ENCODE results near the gene KCND3.
A peak's percentile ranks its signal among the peaks of the same experiment; 100 is the strongest.

The KCND3 gene

DNA sequence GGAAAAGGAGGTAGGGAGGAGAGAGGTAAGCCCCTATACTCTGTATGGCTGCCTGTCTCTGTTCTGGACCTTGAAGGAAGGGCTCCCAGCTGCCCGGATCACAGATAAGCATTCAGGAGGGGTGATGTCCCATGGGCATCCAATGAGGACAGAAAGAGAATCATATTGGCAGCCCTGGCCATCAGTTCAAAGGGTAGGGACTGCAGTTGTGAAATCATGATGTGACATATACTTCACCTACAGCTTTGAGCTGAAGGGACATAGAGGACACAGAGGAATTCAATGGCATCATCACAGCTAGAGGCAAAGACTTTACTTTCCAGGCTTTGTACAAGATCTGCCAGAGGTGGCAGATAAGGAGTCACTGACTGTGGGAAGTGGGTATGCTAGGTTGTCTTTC is 212.2 kb downstream of the KCND3 start:
- H3K4me1 ChIP-seq (ENCODE audit: control insufficient read depth, insufficient read depth, low read length) = peaks cover 10% of the 10 kb centered on the region
- WGBS, 2 experiments = 91 to 96% methylated on average over 1 of the region's 1 CpG
- no peak overlapping the region for H3K27ac ChIP-seq (ENCODE audit: insufficient read depth, low read depth, low read length, poor library complexity, severe bottlenecking)
- no peaks in the 10 kb centered on the region for H3K9me3 ChIP-seq (ENCODE audit: control insufficient read depth, low read length)
- no peaks in the 10 kb centered on the region for H3K27me3 ChIP-seq (ENCODE audit: control insufficient read depth, insufficient read depth, low read length, poor library complexity, severe bottlenecking)
- no peak overlapping the region for H3K4me3 ChIP-seq (ENCODE audit: insufficient read depth, low read depth, low read length)
- no peaks in the 10 kb centered on the region for H3K36me3 ChIP-seq (ENCODE audit: control insufficient read depth, insufficient read depth, low read length)

- Histone ChIP-seq H3K27ac (ENCODE audit: insufficient read depth, low read depth, low read length, poor library complexity, severe bottlenecking) (no peak overlapping the region), H3K9me3 (ENCODE audit: control insufficient read depth, low read length) (no peaks in the 10 kb centered on the region), H3K36me3 (ENCODE audit: control insufficient read depth, insufficient read depth, low read length) (no peaks in the 10 kb centered on the region), H3K4me1 (ENCODE audit: control insufficient read depth, insufficient read depth, low read length) (peaks cover 10% of the 10 kb centered on the region), H3K27me3 (ENCODE audit: control insufficient read depth, insufficient read depth, low read length, poor library complexity, severe bottlenecking) (no peaks in the 10 kb centered on the region), H3K4me3 (ENCODE audit: insufficient read depth, low read depth, low read length) (no peak overlapping the region)
- WGBS, 2 experiments = 89 to 97% methylated on average over 8 of the region's 8 CpGs
These were observed 212.6 kb downstream of the KCND3 start for GRCh38 chr1:111776861-111777260.

DNA sequence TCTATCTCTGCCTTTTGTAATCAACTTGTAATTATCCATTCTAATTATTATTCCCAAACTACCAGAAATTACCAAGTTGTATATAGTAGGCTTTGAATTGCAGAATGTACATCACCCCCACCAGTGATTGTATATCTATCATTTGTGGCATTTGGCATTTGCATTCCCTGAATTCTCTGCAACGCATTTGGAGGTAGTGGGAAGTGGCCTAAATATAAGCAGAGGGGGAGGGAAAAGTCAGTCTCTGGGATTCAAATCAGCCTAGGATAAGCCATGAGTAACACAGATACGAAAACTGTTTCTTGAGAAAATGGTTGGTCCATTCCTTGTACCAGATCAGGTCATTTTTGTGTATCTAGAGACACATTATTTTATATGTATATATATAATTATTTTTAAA is 213.1 kb downstream of the KCND3 start:
- 76 to 95% methylated on average over 2 of the region's 2 CpGs for WGBS, 2 experiments
- H3K27me3 ChIP-seq (ENCODE audit: control insufficient read depth, insufficient read depth, low read length, poor library complexity, severe bottlenecking) = no peaks in the 10 kb centered on the region
- no peak overlapping the region for H3K4me3 ChIP-seq (ENCODE audit: insufficient read depth, low read depth, low read length)
- H3K9me3 ChIP-seq (ENCODE audit: control insufficient read depth, low read length) = no peaks in the 10 kb centered on the region
- H3K36me3 ChIP-seq (ENCODE audit: control insufficient read depth, insufficient read depth, low read length) = no peaks in the 10 kb centered on the region
- peaks cover 10% of the 10 kb centered on the region for H3K4me1 ChIP-seq (ENCODE audit: control insufficient read depth, insufficient read depth, low read length)
- H3K27ac ChIP-seq (ENCODE audit: insufficient read depth, low read depth, low read length, poor library complexity, severe bottlenecking) = no peak overlapping the region

GRCh38 chr1:111775966-111776365 is 213.5 kb downstream of the KCND3 start:
- Histone ChIP-seq H3K4me3 (ENCODE audit: insufficient read depth, low read depth, low read length) (no peak overlapping the region), H3K27ac (ENCODE audit: insufficient read depth, low read depth, low read length, poor library complexity, severe bottlenecking) (peak overlapping the region; percentile 42), H3K4me1 (ENCODE audit: control insufficient read depth, insufficient read depth, low read length) (peaks cover 10% of the 10 kb centered on the region), H3K9me3 (ENCODE audit: control insufficient read depth, low read length) (no peaks in the 10 kb centered on the region), H3K36me3 (ENCODE audit: control insufficient read depth, insufficient read depth, low read length) (no peaks in the 10 kb centered on the region), H3K27me3 (ENCODE audit: control insufficient read depth, insufficient read depth, low read length, poor library complexity, severe bottlenecking) (no peaks in the 10 kb centered on the region)
- WGBS, 2 experiments = 78 to 83% methylated on average over 9 of the region's 9 CpGs

- Histone ChIP-seq H3K27me3 (ENCODE audit: control insufficient read depth, insufficient read depth, low read length, poor library complexity, severe bottlenecking) (no peaks in the 10 kb centered on the region), H3K4me3 (ENCODE audit: insufficient read depth, low read depth, low read length) (no peak overlapping the region), H3K4me1 (ENCODE audit: control insufficient read depth, insufficient read depth, low read length) (peaks cover 2% of the 10 kb centered on the region), H3K9me3 (ENCODE audit: control insufficient read depth, low read length) (no peaks in the 10 kb centered on the region), H3K27ac (ENCODE audit: insufficient read depth, low read depth, low read length, poor library complexity, severe bottlenecking) (no peak overlapping the region), H3K36me3 (ENCODE audit: control insufficient read depth, insufficient read depth, low read length) (peaks cover 13% of the 10 kb centered on the region)
- 89 to 91% methylated on average over 2 to 4 of the region's 4 CpGs for WGBS, 2 experiments
These were observed 218.6 kb downstream of the KCND3 start for GRCh38 chr1:111770916-111771315.

GRCh38 chr1:111769517-111770146 is 219.8 kb downstream of the KCND3 start:
- H3K36me3 ChIP-seq (ENCODE audit: control insufficient read depth, insufficient read depth, low read length) = peaks cover 23% of the 10 kb centered on the region
- H3K27me3 ChIP-seq (ENCODE audit: control insufficient read depth, insufficient read depth, low read length, poor library complexity, severe bottlenecking) = no peaks in the 10 kb centered on the region
- H3K4me3 ChIP-seq (ENCODE audit: insufficient read depth, low read depth, low read length) = no peak overlapping the region
- H3K27ac ChIP-seq (ENCODE audit: insufficient read depth, low read depth, low read length, poor library complexity, severe bottlenecking) = no peak overlapping the region
- no peaks in the 10 kb centered on the region for H3K9me3 ChIP-seq (ENCODE audit: control insufficient read depth, low read length)
- no peaks in the 10 kb centered on the region for H3K4me1 ChIP-seq (ENCODE audit: control insufficient read depth, insufficient read depth, low read length)
- WGBS, 2 experiments = 80 to 92% methylated on average over 6 of the region's 6 CpGs

DNA sequence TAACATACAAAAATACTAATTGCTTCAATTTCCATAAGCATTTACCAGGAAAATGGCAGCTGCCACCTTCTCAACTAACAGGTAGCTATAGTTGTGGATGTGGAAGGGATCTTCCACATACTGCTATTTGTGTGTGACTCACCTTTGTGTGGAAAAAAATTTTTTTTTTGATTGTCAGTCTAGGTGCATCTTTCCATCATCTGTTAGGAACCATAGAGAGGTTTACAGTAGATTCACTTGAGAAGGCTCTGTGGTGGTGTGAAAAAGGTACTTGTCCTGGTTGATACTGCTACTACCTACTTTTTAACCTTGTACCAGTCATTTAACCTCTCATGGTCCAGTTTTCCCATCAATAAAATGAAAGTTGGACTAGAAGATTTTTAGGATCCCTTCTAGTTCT is 220.8 kb downstream of the KCND3 start:
- Histone ChIP-seq H3K27ac (ENCODE audit: insufficient read depth, low read depth, low read length, poor library complexity, severe bottlenecking) (no peak overlapping the region), H3K36me3 (ENCODE audit: control insufficient read depth, insufficient read depth, low read length) (peaks cover 23% of the 10 kb centered on the region), H3K9me3 (ENCODE audit: control insufficient read depth, low read length) (no peaks in the 10 kb centered on the region), H3K4me3 (ENCODE audit: insufficient read depth, low read depth, low read length) (no peak overlapping the region), H3K4me1 (ENCODE audit: control insufficient read depth, insufficient read depth, low read length) (no peaks in the 10 kb centered on the region), H3K27me3 (ENCODE audit: control insufficient read depth, insufficient read depth, low read length, poor library complexity, severe bottlenecking) (no peaks in the 10 kb centered on the region)

- H3K27ac ChIP-seq (ENCODE audit: insufficient read depth, low read depth, low read length, poor library complexity, severe bottlenecking) = no peak overlapping the region
- no peaks in the 10 kb centered on the region for H3K27me3 ChIP-seq (ENCODE audit: control insufficient read depth, insufficient read depth, low read length, poor library complexity, severe bottlenecking)
- H3K9me3 ChIP-seq (ENCODE audit: control insufficient read depth, low read length) = no peaks in the 10 kb centered on the region
- no peaks in the 10 kb centered on the region for H3K4me1 ChIP-seq (ENCODE audit: control insufficient read depth, insufficient read depth, low read length)
- H3K36me3 ChIP-seq (ENCODE audit: control insufficient read depth, insufficient read depth, low read length) = peaks cover 27% of the 10 kb centered on the region
- H3K4me3 ChIP-seq (ENCODE audit: insufficient read depth, low read depth, low read length) = no peak overlapping the region
These were observed 221.4 kb downstream of the KCND3 start for GRCh38 chr1:111768023-111768422.

- no peaks in the 10 kb centered on the region for H3K4me1 ChIP-seq (ENCODE audit: control insufficient read depth, insufficient read depth, low read length)
- 86 to 100% methylated on average over 1 of the region's 2 CpGs for WGBS, 2 experiments
- H3K27me3 ChIP-seq (ENCODE audit: control insufficient read depth, insufficient read depth, low read length, poor library complexity, severe bottlenecking) = no peaks in the 10 kb centered on the region
- H3K27ac ChIP-seq (ENCODE audit: insufficient read depth, low read depth, low read length, poor library complexity, severe bottlenecking) = no peak overlapping the region
- H3K4me3 ChIP-seq (ENCODE audit: insufficient read depth, low read depth, low read length) = no peak overlapping the region
- no peaks in the 10 kb centered on the region for H3K9me3 ChIP-seq (ENCODE audit: control insufficient read depth, low read length)
- peaks cover 52% of the 10 kb centered on the region for H3K36me3 ChIP-seq (ENCODE audit: control insufficient read depth, insufficient read depth, low read length)
These were observed 227.1 kb downstream of the KCND3 start for GRCh38 chr1:111762332-111762731.

GRCh38 chr1:111761717-111762116 is 227.8 kb downstream of the KCND3 start:
- no peak overlapping the region for H3K27ac ChIP-seq (ENCODE audit: insufficient read depth, low read depth, low read length, poor library complexity, severe bottlenecking)
- H3K9me3 ChIP-seq (ENCODE audit: control insufficient read depth, low read length) = no peaks in the 10 kb centered on the region
- H3K27me3 ChIP-seq (ENCODE audit: control insufficient read depth, insufficient read depth, low read length, poor library complexity, severe bottlenecking) = no peaks in the 10 kb centered on the region
- H3K4me1 ChIP-seq (ENCODE audit: control insufficient read depth, insufficient read depth, low read length) = peaks cover 5% of the 10 kb centered on the region
- H3K36me3 ChIP-seq (ENCODE audit: control insufficient read depth, insufficient read depth, low read length) = peaks cover 46% of the 10 kb centered on the region
- 97 to 100% methylated on average over 1 of the region's 2 CpGs for WGBS, 2 experiments
- H3K4me3 ChIP-seq (ENCODE audit: insufficient read depth, low read depth, low read length) = no peak overlapping the region

GRCh38 chr1:111758373-111758772 is 231.1 kb downstream of the KCND3 start:
- Histone ChIP-seq H3K4me3 (ENCODE audit: insufficient read depth, low read depth, low read length) (no peak overlapping the region), H3K4me1 (ENCODE audit: control insufficient read depth, insufficient read depth, low read length) (peaks cover 14% of the 10 kb centered on the region), H3K9me3 (ENCODE audit: control insufficient read depth, low read length) (no peaks in the 10 kb centered on the region), H3K27me3 (ENCODE audit: control insufficient read depth, insufficient read depth, low read length, poor library complexity, severe bottlenecking) (no peaks in the 10 kb centered on the region), H3K27ac (ENCODE audit: insufficient read depth, low read depth, low read length, poor library complexity, severe bottlenecking) (no peak overlapping the region), H3K36me3 (ENCODE audit: control insufficient read depth, insufficient read depth, low read length) (peaks cover 28% of the 10 kb centered on the region)
- 70 to 84% methylated on average over 2 of the region's 2 CpGs for WGBS, 2 experiments

Measured in ectodermal cell (in vitro differentiated cells).